ENCODE data around the gene SSH2. TPM values are rescaled to one million over a fixed set of nuclear protein-coding genes. Genes with fewer than 3 reads are reported as not detected.

SSH2 gene
- polyA plus RNA-seq, 1 of the 3 experiments (the other 2 are of a cell fraction), result 8.8 TPM

DNA sequence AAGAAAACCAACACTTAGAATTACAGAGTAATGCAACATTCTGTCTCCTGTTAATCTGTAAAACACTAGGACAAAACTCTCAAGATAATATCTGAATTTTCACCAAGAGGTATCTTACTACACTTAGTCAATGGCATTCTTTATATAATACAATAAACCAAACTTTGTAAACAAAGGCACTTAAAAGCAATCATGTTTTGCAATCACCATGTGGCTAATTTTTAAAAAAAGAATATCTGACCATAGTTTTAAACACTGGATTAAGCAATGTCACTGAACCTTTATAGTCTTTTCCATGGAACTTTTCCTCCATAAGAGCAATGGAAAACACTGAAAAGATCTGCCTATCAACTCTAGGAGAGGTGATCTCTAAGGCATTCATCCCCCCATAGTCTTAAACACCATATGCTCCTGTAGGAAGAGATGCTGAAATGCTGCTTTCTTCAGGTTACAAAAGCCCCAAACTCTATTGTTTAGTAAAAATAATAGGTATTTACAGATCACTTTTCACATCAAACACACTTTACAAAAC is 163.2 kb downstream of the SSH2 start (continued):
- TF ChIP-seq GATA2 (CRISPR knock-in tag; IDR thresholded peaks at IDR 0.05), result no peak
- no peak for TF ChIP-seq TEAD4 (IDR thresholded peaks at IDR 0.05; ENCODE audit: borderline replicate concordance, insufficient read depth)
- TF ChIP-seq RAD21 (IDR thresholded peaks at IDR 0.05; ENCODE audit: low read length), result no peak
- no peak for TF ChIP-seq MEF2A (IDR thresholded peaks at IDR 0.05; ENCODE audit: borderline replicate concordance, low read depth)

DNA sequence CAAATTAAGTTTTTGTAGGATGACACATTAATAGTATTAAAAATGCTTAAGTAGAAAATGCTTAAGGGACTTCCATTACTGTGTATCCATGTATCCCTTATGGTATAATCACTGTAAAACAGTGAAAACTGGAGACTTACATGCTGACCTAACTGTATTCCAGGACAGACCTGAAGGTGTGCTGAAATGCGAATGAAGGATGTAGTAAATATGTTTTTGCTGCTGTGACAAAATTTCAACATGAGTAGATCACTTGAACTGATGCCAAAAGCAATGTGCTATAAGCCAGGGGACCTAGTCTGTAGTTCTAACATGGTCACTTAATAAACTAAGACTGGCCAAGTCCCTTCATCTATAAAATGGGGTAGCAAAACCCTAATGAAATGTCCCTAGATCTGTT is 165.3 kb downstream of the SSH2 start:
- H3K4me1 ChIP-seq (ENCODE audit: control insufficient read depth in 1 of 2, insufficient read depth in 2 of 2, low read depth in 1 of 2, low read length in 1 of 2), result peaks cover 11 to 22% of the 10 kb centered on the region in 2 experiments; a peak in 3 of 4 replicates
- no peaks in the 10 kb centered on the region for H3K36me3 ChIP-seq (replicated peaks in 1 of 2; ENCODE audit: control insufficient read depth in 1 of 2, insufficient read depth in 2 of 2, low read length in 1 of 2)
- H3K79me2 ChIP-seq (ENCODE audit: insufficient read depth), result 0 out of 2 replicates have a peak, but pooled peaks cover 5% of the 10 kb centered on the region
- no peak overlapping the region for H3K4me2 ChIP-seq
- no peak for DNase-seq
- H4K20me1 ChIP-seq (ENCODE audit: insufficient read depth), result no peaks in the 10 kb centered on the region
- no peak overlapping the region for H3K9ac ChIP-seq
- WGBS (ENCODE audit: low lambda C conversion rate), result 89% methylated on average over 1 of the region's 1 CpG
- no peaks in the 10 kb centered on the region for H3K9me2 ChIP-seq
- H3K9me3 ChIP-seq, result no peaks in the 10 kb centered on the region
- ChIA-PET POLR2A (no interaction called here), CTCF (interaction anchor here (0.5 to 2.2 kb wide), 5 partner anchors 15 to 167 kb away, joined by 3 to 6 read pairs (median 3); no protein-coding TSS in a partner anchor)
- no peak overlapping the region for H2AFZ ChIP-seq (ENCODE audit: low read depth)
- peak overlapping the region in 1 of 2 experiments; percentile 75; a peak in 2 of 4 replicates for H3K27ac ChIP-seq (ENCODE audit: low read depth in 2 of 2, low read length in 1 of 2)
- no peaks in the 10 kb centered on the region for H3K27me3 ChIP-seq (ENCODE audit: insufficient read depth)
- TF ChIP-seq SMC3 (IDR thresholded peaks at IDR 0.05; ENCODE audit: low read depth, low read length) (no peak), RCOR1 (IDR thresholded peaks at IDR 0.05; ENCODE audit: low read length) (no peak), TCF12 (IDR thresholded peaks at IDR 0.05) (no peak), YY1 (IDR thresholded peaks at IDR 0.05; ENCODE audit: low read depth) (no peak), RXRA (IDR thresholded peaks at IDR 0.05; ENCODE audit: borderline replicate concordance, low read depth) (no peak), IRF3 (IDR thresholded peaks at IDR 0.05; ENCODE audit: low read depth, low read length) (no peak), NFIC (IDR thresholded peaks at IDR 0.05; ENCODE audit: borderline replicate concordance) (no peak), FOSL2 (IDR thresholded peaks at IDR 0.05; ENCODE audit: borderline replicate concordance, low read depth) (no peak), GABPA (IDR thresholded peaks at IDR 0.05; ENCODE audit: low read depth) (no peak), RAD21 (IDR thresholded peaks at IDR 0.05; ENCODE audit: low read length) (no peak), FOXJ3 (CRISPR knock-in tag; IDR thresholded peaks at IDR 0.05) (no peak), RFX5 (IDR thresholded peaks at IDR 0.05; ENCODE audit: low read length) (no peak), GATA2 (CRISPR knock-in tag; IDR thresholded peaks at IDR 0.05) (no peak), MEF2A (IDR thresholded peaks at IDR 0.05; ENCODE audit: borderline replicate concordance, low read depth) (no peak), EP300 (IDR thresholded peaks at IDR 0.05; ENCODE audit: borderline replicate concordance in 1 of 2, low read depth in 1 of 2, low read length in 1 of 2) (no peak), MXI1 (IDR thresholded peaks at IDR 0.05; ENCODE audit: low read depth, low read length) (no peak), USF1 (IDR thresholded peaks at IDR 0.05; ENCODE audit: borderline replicate concordance, low read depth) (no peak)
- TF ChIP-seq, protein P1, sequence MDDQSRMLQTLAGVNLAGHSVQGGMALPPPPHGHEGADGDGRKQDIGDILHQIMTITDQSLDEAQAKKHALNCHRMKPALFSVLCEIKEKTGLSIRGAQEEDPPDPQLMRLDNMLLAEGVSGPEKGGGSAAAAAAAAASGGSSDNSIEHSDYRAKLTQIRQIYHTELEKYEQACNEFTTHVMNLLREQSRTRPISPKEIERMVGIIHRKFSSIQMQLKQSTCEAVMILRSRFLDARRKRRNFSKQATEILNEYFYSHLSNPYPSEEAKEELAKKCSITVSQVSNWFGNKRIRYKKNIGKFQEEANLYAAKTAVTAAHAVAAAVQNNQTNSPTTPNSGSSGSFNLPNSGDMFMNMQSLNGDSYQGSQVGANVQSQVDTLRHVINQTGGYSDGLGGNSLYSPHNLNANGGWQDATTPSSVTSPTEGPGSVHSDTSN (IDR thresholded peaks at IDR 0.05), result no peak
- TF ChIP-seq, protein P2, sequence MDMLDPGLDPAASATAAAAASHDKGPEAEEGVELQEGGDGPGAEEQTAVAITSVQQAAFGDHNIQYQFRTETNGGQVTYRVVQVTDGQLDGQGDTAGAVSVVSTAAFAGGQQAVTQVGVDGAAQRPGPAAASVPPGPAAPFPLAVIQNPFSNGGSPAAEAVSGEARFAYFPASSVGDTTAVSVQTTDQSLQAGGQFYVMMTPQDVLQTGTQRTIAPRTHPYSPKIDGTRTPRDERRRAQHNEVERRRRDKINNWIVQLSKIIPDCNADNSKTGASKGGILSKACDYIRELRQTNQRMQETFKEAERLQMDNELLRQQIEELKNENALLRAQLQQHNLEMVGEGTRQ (IDR thresholded peaks at IDR 0.05; ENCODE audit: borderline replicate concordance, low read depth, low read length), result no peak
- TF ChIP-seq, protein P3, sequence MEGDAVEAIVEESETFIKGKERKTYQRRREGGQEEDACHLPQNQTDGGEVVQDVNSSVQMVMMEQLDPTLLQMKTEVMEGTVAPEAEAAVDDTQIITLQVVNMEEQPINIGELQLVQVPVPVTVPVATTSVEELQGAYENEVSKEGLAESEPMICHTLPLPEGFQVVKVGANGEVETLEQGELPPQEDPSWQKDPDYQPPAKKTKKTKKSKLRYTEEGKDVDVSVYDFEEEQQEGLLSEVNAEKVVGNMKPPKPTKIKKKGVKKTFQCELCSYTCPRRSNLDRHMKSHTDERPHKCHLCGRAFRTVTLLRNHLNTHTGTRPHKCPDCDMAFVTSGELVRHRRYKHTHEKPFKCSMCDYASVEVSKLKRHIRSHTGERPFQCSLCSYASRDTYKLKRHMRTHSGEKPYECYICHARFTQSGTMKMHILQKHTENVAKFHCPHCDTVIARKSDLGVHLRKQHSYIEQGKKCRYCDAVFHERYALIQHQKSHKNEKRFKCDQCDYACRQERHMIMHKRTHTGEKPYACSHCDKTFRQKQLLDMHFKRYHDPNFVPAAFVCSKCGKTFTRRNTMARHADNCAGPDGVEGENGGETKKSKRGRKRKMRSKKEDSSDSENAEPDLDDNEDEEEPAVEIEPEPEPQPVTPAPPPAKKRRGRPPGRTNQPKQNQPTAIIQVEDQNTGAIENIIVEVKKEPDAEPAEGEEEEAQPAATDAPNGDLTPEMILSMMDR (IDR thresholded peaks at IDR 0.05), result no peak
- H3K4me3 ChIP-seq (ENCODE audit: low read depth in 2 of 2, low read length in 1 of 2), result no peak overlapping the region
- H3F3A ChIP-seq (replicated peaks; ENCODE audit: insufficient read depth), result peaks cover 15% of the 10 kb centered on the region

All from SK-N-SH (cell line).